Heart left ventricle (tissue), 13 donors: ENCODE measurements around the gene MMP21.

Experiments
- POLR2A ChIP-seq, 2 donors: fragments of 450-650 bp; IDR thresholded peaks; one replicate each; pipeline ENCODE4 v1.6.1; 2017; ENCODE audit warnings: antibody characterized with exemption in 2 of 2, mild to moderate bottlenecking in 2 of 2, moderate library complexity in 2 of 2
- TF ChIP-seq, protein P1 (sequence below), 12 donors: fragments of 200-600 bp; sonication (generic) in 4 of 12; IDR thresholded peaks; one replicate each; pipeline versions ENCODE4 v1.5.0 to v1.8.0; 2018 to 2022; ENCODE audit warnings: antibody characterized with exemption in 12 of 12, mild to moderate bottlenecking in 5 of 12
- donor health status: ischemic (EF 13 %, LVEDD 7.1; RV severe dilation, severe dysfunction).
- donor health status: DM: no; HTN: yes; CAD: no.
- donor health status: DM: no; HTN: no; CAD: no.
- donor health status: ischemic (EF 25% LVEDD 6.9; RV normal size, moderate dysfunction).
- donor health status: ischemic (EF 25% LVEDD 5.7; RV mildly dilated, moderate dysfunction).
- donor health status: ischemic (EF 35%, LVEDD 5.7; RV mildly dilated, moderate dysfunction).
- donor health status: nonischemic (EF 11% LVEDD 7.7; RV severe dilation, severe dysfunction).
- donor health status: DM: yes; HTN: yes; CAD: no.
- donor health status: PGD.
- donor health status: ischemic (EF 29% LVEDD 5.4; RV normal size, mild dysfunction).
- donor health status: nonischemic (EF 23%, LVEDD 6.1; RV moderate dilation, normal function).

DNA sequence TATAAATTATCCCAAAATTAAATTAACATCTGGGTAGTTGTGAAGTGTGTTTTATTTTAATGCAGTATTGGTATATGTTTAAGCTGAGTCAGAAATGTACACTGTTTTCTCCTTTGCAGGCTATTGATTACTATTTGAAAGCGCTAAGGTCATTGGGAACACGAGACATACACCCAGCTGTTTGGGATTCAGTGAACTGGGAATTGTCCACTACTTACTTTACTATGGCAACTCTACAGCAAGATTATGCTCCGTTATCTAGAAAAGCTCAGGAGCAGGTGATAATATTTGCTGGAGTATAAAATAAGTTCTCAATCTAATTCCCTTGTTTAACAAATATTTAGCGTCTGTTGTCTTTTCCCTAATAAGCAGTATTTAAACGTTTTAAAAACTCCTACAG, 28.2 kb downstream of the MMP21 start:
- TF ChIP-seq, protein P1, sequence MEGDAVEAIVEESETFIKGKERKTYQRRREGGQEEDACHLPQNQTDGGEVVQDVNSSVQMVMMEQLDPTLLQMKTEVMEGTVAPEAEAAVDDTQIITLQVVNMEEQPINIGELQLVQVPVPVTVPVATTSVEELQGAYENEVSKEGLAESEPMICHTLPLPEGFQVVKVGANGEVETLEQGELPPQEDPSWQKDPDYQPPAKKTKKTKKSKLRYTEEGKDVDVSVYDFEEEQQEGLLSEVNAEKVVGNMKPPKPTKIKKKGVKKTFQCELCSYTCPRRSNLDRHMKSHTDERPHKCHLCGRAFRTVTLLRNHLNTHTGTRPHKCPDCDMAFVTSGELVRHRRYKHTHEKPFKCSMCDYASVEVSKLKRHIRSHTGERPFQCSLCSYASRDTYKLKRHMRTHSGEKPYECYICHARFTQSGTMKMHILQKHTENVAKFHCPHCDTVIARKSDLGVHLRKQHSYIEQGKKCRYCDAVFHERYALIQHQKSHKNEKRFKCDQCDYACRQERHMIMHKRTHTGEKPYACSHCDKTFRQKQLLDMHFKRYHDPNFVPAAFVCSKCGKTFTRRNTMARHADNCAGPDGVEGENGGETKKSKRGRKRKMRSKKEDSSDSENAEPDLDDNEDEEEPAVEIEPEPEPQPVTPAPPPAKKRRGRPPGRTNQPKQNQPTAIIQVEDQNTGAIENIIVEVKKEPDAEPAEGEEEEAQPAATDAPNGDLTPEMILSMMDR (IDR thresholded peaks at IDR 0.05), result no peak
- no peak for TF ChIP-seq POLR2A (IDR thresholded peaks at IDR 0.05)
